GM13977 (cell line): ENCODE results near the gene NMNAT3.

Experiments used
- DNase-seq: peaks from one replicate; pipeline ENCODE4 v3.0.0; 2012; ENCODE audit warnings: low spot score
- in situ Hi-C: fragments of 300-500 bp; cut with MboI; formaldehyde crosslinking; loops from one replicate; pipeline ENCODE4 v1.12.0; 2022; ENCODE audit warnings: low sequenced_read_pairs, low pct_unique_long_range_greater_than_20kb, mixed read lengths, inconsistent platforms; ENCODE audit not compliant: unreplicated experiment
- TF ChIP-seq, protein P1 (sequence below): IDR thresholded peaks from 2 replicates; pipeline ENCODE4 v1.5.1; 2012; ENCODE audit warnings: mild to moderate bottlenecking, control low read depth; ENCODE audit not compliant: insufficient read depth; ENCODE audit errors: extremely low read depth, missing control alignments

The NMNAT3 gene

DNA sequence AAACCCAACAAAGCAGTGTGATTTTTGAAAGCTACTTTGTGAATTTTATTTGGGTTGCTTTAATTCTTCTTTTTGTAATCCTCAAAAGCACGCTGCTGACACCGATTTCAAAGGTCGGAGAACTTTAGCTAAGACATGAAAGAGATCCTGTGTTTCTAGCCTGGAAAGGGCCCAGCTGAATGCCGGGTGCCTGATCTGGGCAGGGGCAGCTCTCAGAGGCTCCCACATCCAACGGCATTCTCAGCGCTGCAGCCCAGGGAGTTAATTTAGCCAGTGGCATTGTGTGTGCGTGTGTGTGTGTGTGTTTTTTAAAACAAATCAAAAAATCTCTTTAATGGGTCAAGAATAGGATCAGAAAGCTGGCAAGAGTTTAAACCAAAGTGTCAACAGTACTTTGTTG, 144.8 kb downstream of the NMNAT3 start:
- no peak for DNase-seq
- in situ Hi-C loops = no loop called here
- TF ChIP-seq, protein P1, sequence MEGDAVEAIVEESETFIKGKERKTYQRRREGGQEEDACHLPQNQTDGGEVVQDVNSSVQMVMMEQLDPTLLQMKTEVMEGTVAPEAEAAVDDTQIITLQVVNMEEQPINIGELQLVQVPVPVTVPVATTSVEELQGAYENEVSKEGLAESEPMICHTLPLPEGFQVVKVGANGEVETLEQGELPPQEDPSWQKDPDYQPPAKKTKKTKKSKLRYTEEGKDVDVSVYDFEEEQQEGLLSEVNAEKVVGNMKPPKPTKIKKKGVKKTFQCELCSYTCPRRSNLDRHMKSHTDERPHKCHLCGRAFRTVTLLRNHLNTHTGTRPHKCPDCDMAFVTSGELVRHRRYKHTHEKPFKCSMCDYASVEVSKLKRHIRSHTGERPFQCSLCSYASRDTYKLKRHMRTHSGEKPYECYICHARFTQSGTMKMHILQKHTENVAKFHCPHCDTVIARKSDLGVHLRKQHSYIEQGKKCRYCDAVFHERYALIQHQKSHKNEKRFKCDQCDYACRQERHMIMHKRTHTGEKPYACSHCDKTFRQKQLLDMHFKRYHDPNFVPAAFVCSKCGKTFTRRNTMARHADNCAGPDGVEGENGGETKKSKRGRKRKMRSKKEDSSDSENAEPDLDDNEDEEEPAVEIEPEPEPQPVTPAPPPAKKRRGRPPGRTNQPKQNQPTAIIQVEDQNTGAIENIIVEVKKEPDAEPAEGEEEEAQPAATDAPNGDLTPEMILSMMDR = no peak

DNA sequence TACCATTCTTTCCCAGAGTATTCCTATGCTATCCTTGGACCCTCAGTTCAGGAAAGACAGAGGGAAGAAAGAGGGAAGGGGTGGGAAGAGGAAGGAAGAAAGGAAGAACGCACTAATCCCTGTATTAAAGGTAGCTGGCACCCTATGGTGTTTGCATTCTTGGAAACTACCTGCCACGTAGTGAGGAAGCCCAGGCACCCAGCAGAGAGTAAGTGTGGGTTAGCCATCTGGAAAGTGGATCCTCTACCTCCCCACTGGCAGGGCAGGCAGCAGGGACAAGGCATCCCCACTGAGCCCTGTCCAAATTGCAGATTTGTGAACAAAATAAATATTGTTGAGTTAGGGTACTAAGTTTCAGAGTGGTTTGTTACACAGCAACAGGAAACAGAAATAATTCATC, 147.1 kb downstream of the NMNAT3 start:
- in situ Hi-C loops = no loop called here
- DNase-seq = no peak
- TF ChIP-seq, protein P1 = no peak

GRCh38 chr3:139529662-139530061, 148.1 kb downstream of the NMNAT3 start:
- in situ Hi-C loops = no loop called here
- DNase-seq = no peak
- TF ChIP-seq, protein P1 = no peak

GRCh38 chr3:139528924-139529323, 148.8 kb downstream of the NMNAT3 start:
- DNase-seq = no peak
- TF ChIP-seq, protein P1 = no peak
- in situ Hi-C loops = no loop called here

DNA sequence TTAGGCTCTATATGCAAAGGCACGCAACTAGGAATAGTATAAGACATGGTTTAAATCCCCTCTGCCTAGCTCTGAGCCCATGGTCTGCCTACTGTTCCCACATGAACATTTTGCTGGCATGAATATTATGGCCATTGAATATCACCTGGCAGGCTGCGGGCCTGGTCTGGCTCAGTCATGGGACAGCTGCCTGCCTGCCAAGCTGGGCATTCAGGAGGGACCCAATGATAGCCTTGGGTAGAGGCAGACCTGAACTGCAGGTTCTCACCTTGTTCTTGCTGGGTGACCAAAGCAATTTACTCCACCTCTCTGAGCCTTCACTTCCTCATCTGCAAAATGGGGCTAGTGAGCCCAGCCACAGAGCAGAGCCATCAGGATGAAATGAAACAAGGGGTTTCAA, 149.5 kb downstream of the NMNAT3 start:
- TF ChIP-seq, protein P1 = no peak
- no peak for DNase-seq
- in situ Hi-C loops = no loop called here

DNA sequence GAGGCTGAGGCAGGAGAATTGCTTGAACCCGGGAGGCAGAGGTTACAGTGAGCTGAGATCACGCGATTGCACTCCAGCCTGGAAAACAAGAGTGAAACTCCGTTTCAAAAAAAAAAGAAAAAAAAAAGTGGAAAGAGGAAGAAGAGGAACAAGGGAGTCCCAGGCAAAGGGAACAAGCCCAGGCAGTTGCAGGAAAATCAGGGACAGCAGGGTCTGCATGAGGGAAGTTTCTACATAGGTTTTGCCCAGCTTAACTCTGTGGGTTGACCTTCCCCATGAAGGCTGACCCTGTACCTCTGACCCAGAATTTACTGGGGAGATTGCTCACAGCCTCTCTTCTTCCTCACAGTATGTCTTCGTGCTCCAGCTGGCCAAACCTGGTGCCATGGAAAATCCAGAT, 150.5 kb downstream of the NMNAT3 start:
- in situ Hi-C loops = no loop called here
- TF ChIP-seq, protein P1 = no peak
- no peak for DNase-seq

DNA sequence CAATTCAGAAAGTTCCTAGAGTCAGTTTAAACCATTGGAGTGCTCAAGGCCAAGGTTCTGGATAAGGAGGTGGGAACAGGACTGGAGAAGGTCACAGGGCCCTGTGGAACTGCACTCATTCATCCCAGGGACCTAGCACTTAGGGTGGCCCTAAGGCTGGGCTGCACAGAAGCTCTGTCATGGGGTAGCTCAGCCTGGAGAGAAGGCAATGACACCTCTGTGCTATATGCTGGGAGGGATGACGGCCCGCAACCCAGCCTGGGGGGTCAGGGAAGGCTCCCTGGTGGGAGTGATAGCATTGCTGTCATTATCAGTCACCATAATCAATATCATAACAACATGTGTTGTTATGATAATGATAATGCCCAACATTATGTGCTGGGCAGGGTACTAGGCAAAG, 151.6 kb downstream of the NMNAT3 start:
- no peak for DNase-seq
- in situ Hi-C loops = no loop called here
- TF ChIP-seq, protein P1 = no peak
